Stimulated activated CD4-positive, alpha-beta T cell treated with anti-CD3 and anti-CD28 coated beads, TNF-alpha, amount 100 ng/mL, for 48 hours (primary cell): Measurements from ENCODE around the gene DHDH.
A peak's percentile ranks its signal among the peaks of the same experiment; 100 is the strongest.

ENCODE experiments used
- DNase-seq, 3 donors: peaks; one replicate each; pipeline ENCODE4 v3.0.0-alpha.2; 2020; ENCODE audit warnings: low read depth in 3 of 3

DHDH gene

DNA sequence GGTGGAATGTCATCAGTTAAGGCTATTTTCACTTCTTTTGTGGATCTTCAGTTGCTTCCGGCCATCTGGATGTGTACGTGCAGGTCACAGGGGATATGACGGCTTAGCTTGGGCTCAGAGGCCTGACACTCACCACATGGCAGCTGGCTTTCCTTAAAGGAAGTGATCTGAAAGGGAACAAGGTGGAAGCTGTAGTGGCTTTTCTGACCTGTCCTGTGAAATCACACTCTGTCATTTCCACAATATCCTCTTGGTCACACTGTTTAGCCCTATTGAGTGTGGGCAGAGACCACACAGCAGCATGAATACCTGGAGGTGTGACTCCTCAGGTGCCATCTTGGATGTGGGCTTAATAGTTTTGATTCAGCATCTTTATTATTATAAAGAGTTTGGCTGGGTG, 16.7 kb downstream of the DHDH start:
- DNase-seq = no peak

DNA sequence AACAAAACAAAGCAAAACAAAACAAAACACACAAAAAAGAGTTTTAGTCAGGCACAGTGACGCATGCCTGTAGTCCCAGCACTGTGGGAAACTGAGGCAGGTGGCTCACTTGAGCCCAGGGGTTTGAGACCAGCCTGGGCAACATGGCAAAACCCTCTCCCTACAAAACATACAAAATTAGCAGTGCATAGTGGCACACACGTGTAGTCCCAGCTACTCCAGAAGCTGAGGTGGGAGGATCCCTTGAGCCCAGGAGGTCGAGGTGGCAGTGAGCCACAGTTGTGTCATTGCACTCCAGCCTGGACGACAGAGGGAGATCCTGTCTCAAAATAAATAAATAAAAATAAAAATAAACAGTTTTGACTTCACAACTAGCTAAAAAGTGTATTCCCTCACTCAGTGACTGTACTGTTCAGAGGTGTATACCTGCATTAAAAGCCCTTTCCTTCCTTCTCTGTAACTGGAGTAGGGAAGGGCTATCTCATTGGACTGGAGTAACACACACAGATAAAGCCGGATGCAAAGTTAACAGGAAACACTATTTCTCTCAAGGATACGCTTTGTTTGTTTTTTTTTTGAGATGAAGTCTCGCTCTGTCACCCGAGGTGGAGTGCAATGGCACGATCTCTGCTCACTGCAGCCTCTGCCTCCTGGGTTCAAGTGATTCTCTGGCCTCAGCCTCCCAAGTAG, 17.5 kb downstream of the DHDH start:
- no peak for DNase-seq

DNA sequence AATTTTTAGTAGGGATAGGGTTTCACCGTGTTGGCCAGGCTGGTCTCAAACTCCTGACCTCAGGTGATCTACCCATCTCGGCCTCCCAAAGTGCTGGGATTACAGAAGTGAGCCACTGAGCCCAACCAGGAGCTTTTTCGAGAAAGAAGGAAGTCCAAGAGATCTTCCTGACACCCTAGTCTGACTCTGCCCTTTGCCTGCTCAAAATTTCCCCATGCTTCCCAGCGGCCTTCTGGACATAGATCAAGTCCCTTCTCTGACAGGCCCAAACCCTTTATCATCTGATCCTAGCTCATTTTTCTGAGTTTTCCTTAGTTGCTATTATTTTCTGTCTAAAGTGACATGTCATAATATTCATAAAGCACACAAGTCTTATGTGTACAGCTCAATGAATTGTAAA, 19.6 kb downstream of the DHDH start:
- DNase-seq = no peak

DNA sequence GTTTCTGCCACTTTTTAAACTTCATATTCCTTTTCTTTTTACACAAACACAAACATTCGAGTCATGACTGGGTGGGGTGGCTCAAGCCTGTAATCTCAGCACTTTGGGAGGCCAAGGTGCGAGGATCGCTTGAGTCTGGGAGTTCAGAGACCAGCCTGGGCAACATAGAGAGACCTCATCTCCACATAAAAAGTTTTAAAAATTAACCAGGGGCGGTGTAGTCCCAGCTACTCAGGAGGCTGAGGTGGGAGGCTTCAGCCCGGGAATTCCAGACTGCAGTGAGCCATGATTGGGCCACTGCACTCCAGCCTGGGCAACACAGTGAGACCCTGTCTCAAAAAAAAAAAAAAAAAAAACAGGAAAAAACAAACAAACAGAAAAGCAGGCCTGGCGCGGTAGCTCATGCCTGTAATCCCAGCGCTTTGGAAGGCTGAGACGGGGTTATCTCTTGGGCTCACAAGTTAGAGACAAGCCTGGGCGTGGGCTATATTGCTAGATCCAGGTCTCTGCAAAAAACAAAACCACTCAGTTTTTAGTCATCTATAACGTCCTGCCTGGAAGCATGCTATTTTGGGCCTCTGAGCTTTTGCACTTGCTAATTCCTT, 20.6 kb downstream of the DHDH start:
- DNase-seq = no peak

DNA sequence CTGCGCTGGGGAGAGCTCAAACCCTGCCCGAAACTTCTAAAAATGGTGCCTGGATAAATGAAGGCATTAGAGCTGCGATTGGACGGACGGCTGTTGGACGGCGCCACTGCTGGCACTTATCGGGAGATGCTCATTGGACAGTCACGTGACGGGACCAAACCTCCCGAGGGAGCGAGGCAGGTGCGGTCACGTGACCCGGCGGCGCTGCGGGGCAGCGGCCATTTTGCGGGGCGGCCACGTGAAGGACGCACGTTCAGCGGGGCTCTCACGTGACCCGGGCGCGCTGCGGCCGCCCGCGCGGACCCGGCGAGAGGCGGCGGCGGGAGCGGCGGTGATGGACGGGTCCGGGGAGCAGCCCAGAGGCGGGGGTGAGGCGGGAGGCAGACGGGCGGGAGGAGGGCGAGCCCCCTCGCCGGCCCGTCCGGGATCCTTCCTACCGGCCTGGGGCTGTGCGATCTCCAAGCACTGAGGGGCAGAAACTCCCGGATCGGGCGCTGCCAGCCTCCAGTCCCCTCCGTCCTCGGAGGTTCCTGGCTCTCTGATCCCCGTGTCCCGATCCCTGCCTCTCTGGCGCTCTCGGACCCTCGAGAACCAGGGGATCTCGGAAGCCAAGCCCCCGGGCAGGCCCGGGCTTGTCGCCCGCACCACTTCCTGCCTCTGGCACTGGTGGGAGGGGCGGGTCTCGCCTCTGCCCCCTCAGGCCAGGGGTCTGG, 21.3 kb downstream of the DHDH start, which contains the start of gene BAX:
BAX (plus strand) TSS at position 281 of the 713 bp plus-strand sequence; CDS start at position 335, 54 bp downstream.
- peak; percentile 95 to 96 (median 95) for DNase-seq

DNA sequence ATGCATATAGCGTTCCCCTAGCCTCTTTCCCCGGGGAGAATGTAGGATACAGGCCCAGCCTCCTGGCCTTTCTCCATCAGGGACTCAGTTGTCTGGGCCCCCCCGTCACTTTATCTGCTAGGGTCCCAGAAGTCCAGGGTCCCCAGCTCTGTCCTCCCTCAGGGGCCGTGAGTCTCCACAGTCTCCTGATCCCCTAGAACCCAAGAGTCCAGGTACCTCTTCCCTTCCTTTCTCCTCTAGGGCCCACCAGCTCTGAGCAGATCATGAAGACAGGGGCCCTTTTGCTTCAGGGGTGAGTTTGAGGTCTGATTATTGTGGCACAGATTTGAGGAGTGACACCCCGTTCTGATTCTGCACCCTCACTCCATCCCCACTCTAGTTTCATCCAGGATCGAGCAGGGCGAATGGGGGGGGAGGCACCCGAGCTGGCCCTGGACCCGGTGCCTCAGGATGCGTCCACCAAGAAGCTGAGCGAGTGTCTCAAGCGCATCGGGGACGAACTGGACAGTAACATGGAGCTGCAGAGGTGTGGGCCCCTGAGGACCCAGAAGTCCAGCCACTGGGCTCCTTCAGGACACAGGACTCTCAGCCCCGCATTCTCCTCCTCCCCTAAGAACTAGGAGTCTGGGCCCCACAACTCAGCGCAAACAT, 21.9 kb downstream of the DHDH start:
- no peak for DNase-seq

DNA sequence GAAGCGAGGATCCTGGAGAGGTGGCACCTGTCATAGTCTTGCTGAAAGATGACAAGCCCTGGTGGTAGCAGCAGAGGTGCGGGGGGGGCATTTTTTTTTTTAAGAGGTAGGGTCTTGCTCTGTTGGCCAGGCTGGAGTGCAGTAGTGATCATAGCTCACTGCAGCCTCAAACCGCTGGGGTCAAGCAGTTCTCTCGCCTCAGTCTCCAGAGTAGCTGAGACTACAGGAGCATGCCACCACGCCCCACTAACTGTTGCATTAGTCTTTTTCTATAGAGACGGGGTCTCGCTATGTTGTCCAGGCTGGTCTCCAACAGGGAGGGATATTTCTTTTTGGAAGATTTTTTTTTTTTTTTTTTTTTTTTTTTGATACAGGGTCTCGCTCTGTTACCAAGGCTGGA, 24.5 kb downstream of the DHDH start:
- DNase-seq = no peak

DNA sequence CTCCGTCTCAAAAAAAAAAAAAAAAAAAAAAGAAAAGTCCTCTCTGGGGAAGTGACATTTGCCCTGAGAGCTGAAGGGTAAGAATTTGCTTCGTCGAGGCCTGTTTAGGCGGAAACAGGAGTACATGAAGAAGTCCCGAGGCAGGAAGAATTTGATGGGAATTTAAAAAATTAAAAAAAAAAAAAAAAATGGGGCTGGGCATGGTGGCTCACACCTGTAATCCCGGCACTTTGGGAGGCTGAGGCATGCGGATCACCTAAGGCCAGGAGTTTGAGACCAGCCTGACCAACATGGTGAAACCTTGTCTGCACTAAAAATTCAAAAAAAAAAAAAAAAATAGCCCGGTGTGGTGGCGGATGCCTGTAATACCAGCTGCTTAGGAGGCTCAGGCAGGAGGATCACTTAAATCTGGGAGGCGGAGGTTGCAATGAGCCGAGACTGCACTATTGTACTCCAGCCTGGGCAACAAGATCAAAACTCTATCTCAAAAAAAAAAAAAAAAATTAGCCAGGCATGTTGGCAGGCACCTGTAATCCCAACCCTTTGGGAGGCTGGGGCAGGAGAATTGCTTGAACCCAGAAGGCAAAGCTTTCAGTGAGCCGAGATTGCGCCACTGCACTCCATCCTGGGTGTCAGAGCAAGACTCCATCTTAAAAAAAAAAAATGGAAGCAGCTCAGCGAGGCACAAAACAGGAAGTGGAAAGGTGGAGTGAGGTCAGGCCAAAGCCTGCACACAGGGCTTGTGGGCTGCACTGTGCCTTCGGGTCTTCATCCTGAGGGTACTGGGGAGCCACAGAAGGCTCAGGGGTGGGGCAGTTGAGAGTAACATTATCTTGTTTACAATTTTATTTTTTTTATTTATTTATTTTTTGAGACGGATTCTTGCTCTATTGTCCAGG, 26.1 kb downstream of the DHDH start:
- DNase-seq = no peak

DNA sequence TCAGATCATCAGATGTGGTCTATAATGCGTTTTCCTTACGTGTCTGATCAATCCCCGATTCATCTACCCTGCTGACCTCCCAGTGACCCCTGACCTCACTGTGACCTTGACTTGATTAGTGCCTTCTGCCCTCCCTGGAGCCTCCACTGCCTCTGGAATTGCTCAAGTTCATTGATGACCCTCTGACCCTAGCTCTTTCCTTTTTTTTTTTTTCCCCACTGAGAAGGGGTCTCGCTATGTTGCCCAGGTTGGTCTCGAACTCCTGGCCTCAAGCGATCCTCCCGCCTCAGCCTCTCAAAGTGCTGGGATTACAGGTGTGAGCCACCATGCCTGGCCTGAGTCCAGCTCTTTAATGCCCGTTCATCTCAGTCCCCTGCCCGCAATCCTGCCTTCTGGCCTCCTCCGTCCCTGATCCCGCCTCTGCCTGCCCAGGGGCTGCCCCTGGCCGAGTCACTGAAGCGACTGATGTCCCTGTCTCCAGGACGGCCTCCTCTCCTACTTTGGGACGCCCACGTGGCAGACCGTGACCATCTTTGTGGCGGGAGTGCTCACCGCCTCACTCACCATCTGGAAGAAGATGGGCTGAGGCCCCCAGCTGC, 27.7 kb downstream of the DHDH start:
- no peak for DNase-seq

DNA sequence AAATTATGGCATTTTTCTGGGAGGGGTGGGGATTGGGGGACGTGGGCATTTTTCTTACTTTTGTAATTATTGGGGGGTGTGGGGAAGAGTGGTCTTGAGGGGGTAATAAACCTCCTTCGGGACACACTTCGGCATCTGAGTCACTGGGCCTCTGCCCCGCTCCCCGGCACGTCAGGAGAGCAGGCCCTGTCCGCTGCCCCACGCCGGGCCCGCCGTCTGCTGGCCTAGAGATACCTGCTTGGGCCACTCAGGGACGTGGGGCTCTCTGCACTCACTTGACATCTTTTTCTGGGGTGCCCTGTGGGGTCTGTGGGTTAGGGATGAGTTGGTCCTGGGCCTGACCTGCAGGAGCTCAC, 28.2 kb downstream of the DHDH start:
- DNase-seq = no peak

DNA sequence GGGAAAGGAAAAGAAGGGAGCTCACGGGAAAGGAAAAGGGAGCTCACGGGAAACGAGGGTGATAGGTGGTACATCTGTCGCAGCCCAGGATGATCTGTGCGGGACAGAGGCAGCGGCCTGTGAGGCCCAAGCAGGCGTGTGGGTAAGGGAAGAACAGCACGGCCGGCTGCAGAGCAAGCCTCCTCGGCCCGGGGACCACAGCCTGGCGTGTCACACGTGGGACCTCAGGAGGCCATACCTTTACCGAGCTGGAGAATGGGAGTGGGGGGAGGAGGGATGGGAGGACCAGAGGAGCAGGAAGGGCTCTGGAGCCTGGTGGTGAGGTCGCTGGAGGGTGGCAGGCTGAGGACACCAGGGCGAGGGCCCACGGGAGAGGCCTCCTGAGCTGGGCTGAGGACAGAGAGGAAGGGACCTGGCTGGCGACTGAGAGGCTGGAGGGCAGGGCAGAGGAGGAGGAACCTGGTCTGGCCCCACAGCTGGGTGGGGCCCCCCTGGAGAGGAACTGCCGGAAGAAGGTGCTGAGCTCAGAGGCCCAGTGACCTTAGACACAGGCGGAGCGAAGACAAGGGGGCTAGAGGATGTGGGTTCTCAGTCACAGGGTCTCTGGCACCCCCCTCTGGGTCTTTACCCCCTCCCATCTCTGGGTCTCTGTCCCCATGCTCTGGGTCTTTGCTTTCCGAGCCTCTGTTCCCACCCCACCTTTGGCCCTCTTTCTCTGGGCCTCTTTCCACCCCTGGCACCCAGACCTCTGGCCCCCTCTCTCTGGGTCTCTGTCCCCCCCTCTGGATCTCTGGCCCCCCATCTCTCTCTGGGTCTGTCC, 28.7 kb downstream of the DHDH start:
- DNase-seq = peak in 1 of 3 donors; percentile 39

DNA sequence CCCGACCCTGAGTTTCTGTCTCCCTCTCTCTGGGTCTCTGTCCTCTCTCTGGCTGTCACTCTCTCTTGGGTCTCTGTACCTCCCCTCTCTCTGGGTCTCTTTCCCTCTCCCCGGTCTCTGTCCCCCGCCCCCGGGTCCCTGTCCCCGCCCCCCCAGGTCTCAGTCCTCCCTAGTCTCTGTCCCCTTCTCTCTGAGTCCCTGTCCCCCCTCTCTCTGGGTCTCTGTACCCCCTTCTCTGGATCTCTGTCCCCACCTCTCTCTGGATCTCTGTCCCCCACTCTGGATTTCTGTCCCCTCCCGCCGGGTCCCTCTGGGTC, 29.3 kb downstream of the DHDH start:
- DNase-seq = no peak

DNA sequence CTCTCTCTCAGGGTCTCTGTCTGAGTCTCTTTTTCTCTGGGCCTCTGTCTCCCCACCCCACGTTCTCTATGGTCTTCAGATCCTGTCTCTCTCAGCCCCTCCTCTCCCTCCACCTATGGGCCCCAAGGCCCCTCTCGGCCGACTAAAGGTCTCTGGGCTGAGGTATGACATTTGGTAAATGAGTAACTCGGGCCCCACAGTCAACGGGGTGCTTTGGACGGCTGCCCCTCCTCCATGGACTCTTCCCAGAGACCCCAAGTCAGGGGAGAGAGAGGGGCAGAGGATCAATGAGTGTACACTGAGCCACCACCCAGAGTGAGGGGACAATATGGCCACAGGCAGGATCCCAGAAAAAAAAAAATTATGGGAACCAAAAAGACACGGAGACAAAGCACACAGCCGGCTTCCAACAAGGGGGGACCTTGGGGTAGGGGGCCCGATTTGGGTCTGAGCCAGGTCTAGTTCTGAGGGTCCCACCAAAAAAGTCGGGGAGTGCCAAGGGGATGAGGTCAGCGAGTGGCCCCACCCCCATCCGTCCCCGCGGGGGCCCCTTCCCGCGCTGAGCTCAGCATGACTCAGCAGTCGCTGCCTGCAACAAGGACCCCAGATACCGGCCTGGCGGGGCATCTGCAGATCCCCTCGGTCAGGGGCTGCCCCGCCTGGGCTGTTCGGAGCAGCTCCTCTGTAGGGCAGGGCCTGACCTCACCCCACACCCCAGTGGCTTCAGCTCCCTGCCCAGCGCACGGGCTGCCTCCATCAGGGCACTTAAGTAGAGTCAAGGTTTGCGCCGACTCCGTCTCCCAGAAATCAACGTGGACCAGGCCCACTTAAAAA, 30.1 kb downstream of the DHDH start:
- peak; percentile 41 to 66 (median 62) for DNase-seq

DNA sequence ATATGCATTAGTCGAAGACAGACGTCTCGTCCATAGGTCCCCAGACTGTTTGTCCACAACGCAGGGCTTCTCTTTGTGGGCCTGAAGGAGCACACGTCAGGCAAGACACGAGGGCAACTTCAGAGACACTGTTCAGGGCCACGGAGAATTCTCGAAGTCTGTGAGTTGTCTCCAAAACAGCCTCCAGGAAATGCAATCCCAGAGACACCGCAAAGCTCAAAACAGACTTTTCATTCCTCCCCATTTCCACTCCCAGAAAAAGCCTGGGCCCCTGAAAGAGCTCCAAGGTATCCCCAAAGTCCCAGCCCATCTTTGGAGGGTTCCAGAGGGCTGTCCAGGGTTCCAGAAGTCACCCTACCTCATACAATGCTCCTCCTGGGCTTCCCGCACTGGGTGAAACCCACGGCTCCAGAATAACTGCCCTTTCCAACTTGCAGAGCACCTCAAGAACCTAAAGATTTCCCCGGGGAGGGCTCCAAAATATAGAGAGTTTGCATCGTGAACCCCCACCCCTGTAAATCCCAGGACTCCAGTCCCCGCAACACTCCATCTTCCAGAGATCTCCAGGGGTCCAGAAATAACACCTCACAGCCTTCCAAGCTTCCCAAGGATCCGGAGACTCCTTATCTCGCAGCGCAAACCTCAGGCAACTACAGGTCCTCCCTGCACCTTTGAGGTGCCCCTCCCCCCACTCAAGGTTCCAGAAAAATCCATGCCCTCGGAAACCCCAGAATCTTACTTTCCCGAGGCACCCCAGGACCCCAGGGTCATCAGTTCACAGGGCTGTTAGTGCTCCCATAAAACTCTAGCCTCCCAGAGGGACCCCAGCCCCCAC, 30.9 kb downstream of the DHDH start:
- no peak for DNase-seq

DNA sequence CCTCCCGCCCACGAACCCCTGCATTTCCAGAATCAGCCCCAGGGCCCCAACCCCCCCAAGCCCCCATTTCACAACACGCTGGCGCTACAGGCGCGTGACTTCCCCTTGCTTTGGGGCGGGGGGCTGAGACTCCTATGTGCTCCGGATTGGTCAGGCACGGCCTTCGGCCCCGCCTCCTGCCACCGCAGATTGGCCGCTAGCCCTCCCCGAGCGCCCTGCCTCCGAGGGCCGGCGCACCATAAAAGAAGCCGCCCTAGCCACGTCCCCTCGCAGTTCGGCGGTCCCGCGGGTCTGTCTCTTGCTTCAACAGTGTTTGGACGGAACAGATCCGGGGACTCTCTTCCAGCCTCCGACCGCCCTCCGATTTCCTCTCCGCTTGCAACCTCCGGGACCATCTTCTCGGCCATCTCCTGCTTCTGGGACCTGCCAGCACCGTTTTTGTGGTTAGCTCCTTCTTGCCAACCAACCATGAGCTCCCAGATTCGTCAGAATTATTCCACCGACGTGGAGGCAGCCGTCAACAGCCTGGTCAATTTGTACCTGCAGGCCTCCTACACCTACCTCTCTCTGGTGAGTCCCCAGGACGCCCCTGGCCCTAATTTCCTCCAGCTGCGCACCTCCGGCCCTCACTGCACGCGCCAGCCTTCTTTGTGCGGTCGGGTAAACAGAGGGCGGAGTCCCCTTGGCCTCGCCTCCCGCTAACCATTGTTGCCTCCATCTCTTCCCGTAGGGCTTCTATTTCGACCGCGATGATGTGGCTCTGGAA, 31.7 kb downstream of the DHDH start, which contains the start of gene FTL:
FTL (plus strand) TSS at position 270 of the 766 bp plus-strand sequence; CDS start at position 469, 199 bp downstream.
- peak; percentile 82 to 93 (median 85) for DNase-seq

DNA sequence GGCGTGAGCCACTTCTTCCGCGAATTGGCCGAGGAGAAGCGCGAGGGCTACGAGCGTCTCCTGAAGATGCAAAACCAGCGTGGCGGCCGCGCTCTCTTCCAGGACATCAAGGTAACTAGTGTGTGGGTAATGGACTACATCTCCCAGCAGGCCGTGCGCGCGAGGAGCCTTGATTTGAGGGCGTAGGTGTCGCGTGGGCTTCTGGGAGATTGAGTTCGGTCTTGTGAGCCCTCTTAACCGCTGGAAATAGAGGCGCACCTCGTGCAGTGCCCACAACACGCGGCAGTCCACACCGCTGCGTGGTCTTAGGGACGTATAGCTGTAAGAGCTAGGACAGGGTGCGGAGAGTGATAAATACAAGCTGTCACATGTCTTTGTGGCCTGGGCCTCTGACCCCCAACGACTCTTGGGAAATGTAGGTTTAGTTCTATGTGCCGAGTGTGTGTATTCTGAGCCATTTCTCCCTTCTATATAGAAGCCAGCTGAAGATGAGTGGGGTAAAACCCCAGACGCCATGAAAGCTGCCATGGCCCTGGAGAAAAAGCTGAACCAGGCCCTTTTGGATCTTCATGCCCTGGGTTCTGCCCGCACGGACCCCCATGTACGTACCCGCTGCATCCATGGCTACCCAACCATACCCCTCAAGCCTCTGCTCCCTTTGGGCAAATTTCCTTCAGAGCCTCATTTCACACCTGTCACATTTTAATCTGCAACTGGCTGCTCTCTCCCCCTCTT, 32.5 kb downstream of the DHDH start:
- DNase-seq = peak; percentile 83 to 86 (median 86)
